Breast epithelium (tissue), 3 donors: ENCODE measurements around the gene CD2BP2.
"Not testable (repeated sequence)": the region's sequence is repeated elsewhere in the genome, so short reads cannot be mapped to it uniquely, and the experiment has no call there.

Experiments
- CTCF ChIP-seq, 3 donors: fragments of 450-650 bp; IDR thresholded peaks; one replicate each; pipeline ENCODE4 v1.5.1; 2016 to 2017; ENCODE audit warnings: antibody characterized with exemption in 3 of 3, mild to moderate bottlenecking in 3 of 3, moderate library complexity in 3 of 3
- POLR2A ChIP-seq: fragments of 450-650 bp; IDR thresholded peaks from one replicate; pipeline ENCODE4 v1.6.1; 2016; ENCODE audit warnings: antibody characterized with exemption, mild to moderate bottlenecking, moderate library complexity
- POLR2AphosphoS5 ChIP-seq, 3 donors: sonication (generic); formaldehyde crosslinking; IDR thresholded peaks; one replicate each; pipeline ENCODE4 v1.6.1; 2017; ENCODE audit warnings: antibody characterized with exemption in 3 of 3

GRCh38 chr16:30335028-30335597, 20.0 kb downstream of the CD2BP2 start:
- not testable (repeated sequence) for TF ChIP-seq CTCF (IDR thresholded peaks at IDR 0.05)
- TF ChIP-seq POLR2AphosphoS5 (IDR thresholded peaks at IDR 0.05) (peak in 2 of 3 donors; percentile 57 to 63), POLR2A (peak; percentile 14)
